Dedifferentiated amniotic fluid mesenchymal stem cell (primary cell): ENCODE data around the gene HOXD10.

ENCODE experiments used
- DNase-seq: peaks from one replicate; pipeline ENCODE4 v3.0.0-alpha.2; 2016; ENCODE audit errors: extremely low spot score

The HOXD10 gene

DNA sequence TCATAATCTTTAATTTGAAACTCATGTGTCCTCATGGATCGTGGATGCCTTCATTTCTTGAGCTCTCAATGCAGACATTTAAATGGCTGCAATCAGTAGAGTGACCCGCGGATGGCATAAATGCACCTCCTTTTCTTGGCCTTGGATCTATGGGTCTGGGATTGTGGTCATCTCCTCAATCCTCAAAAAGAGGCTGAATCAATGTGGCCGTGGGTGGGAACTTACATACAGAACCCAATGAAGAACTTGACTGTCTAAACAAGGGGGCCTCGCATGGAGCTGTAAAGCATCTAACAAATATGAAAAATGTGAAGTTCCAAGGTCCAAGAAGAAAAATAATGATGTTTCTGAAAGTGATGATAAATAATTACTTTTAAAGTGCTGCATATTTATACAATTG, 21.2 kb upstream of the HOXD10 start:
- no peak for DNase-seq

DNA sequence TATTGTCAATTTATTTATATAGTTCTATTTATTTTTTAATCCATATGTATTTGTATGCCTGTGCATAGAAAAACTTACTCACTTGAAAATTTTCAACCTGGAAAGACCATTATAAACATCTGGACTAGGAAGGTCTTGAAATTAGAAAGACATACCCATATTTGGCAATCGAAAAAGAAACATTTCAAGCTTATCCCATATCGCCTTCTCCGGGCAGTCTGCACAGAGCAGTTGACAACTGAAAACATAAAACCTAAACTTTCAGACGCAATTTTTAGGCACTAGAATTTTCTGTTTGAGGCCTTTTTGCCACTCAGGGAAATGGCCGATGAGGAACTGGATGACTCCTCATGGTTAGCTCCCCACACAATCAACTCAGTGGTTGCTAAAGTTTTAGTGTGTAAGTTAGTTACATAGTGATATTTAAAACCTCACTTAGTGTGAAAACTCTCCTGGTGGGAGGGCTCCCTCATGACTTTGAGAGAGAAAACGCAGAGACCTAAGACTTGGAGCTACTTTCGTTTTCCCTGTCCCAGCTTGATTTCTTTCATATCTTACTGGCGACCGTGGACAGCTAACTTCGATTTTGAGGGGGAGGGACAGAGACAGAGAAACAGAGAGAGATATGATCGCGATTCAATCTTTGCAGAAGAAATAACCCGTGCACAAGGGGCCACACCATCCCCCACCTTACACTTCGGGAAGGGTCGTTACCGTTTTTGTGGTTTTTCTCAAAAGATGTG, 20.2 kb upstream of the HOXD10 start:
- no peak for DNase-seq

DNA sequence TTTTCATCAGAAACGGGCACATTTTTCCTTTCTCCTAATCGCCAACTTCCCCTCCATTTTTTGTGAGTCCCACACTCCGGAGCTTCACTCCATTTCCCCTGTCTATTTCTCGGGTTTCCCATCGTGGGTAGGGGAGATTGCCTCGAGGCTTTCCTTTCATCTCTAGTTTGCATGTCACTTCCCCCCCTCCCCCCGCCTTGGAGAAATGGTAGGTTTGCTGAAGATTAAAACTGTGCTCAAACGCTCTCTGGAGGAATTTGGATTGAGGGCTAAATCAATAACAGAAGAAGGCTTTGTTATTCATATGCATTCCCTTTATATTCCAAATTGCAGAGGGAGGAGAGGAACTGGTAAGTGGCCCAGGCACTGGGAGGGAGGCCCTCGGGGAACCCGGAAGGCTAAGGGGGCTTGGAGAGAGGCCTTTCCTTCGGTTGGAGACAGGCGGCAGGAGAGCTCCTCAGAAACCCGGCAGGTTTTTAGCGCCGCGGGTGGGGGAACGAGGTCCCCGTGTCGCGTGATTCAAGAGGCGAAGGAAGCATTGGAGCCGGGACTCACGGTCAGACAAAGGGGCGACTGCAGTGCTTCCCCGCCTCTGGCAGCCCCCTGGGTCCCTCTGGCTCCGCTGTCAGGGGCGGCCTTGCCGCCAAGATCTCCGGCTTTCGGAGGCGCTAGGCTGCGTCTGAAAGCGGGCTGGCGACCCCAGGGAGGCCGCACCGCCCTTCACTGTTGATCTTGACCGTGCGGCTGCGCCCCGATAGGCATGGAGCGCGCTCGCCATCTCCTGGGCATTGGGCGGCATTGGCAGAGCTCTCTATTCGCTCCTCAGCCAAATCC, 19.4 kb upstream of the HOXD10 start:
- DNase-seq, result peak; percentile 36

DNA sequence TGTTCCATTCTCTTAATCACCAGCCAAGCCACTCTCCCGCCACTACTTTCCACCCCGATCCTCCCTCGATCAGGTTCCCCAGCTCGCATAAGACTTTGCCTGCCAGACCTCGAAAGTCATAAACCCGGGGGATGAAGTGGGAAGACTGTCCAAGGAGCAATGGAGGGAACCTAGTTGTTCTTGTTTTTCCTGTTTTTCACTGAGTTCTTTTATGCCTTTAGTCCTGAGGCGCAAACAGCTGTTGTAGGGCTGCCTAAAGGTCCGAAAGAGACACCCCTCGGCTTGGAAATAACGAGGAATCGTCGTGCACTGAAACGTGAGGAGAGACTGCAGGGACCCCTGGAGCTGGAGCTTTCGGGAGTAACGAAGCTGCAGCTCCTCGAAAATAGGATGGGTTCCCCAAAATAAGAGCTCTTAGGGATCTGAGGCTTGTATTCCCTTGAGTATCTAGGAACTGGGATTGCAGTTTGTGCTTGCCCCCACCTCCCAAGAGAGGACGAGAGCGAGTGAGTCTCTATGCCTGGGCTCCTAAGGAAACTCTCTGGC, 18.7 kb upstream of the HOXD10 start:
- DNase-seq, result no peak

DNA sequence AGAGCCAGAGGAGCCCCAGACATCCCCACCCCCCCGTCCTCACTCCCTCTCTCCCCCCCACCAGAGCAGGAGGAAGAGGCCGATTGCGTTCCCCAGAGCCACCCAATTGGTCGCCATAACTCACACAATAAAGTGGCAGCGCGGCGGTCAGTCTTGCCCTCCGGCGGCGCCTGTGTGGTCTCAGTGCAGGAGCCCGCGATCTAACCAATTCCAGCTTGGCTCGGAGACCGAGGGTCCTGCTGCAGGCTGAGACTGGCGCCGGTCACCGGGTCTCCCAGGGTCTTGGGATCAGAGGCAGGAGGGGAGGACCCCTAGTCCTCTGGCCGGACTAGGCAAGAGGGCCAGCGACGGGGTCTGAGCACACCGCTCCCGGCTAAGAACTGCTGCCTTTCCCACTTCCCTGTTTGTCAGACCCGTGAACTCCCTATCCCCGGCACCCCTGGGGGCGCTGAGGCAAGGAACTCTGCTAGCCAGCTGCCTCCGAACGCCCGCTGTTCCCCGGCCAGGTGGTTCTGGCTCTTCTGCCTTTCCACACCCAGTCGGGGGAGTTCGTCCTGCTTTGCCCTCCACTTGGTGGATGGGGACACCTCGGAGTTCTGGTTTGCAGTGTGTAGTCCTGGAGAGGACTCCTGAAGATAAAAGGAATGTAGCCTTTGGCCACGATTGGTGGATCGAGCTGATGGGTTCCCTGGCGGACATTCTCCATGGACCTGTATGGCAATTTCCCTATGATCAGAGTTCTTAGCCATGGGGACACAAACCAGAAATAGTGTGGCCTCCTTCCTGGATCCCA, 18.0 kb upstream of the HOXD10 start:
- DNase-seq, result no peak

DNA sequence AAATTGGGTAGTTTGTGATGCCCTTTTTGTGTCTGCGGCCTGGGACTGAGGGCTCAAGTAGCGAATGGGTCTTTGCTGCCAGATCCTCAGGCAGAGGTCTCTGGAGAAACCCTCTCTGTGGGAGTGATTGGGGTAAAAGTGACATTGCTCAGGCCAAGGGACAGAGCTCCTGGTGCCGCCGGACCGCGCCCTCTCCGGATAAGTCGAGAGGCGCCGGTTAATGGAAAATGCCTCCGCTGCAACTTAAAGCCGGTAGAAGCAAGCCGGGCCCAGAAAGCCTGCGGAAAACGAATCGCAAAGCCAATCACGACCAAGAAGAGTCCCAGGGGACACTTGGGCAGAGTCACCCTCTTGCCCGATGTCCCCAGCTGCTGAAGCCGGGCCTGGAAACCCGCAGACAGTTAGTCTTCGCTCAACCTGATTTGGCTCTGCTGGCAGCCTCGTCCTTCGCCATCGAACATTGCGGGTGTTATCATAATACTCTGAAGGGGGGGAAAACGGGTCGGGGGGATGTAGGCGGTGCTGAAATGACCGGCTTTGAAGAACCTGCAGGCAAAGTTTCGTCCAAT, 17.3 kb upstream of the HOXD10 start:
- no peak for DNase-seq

DNA sequence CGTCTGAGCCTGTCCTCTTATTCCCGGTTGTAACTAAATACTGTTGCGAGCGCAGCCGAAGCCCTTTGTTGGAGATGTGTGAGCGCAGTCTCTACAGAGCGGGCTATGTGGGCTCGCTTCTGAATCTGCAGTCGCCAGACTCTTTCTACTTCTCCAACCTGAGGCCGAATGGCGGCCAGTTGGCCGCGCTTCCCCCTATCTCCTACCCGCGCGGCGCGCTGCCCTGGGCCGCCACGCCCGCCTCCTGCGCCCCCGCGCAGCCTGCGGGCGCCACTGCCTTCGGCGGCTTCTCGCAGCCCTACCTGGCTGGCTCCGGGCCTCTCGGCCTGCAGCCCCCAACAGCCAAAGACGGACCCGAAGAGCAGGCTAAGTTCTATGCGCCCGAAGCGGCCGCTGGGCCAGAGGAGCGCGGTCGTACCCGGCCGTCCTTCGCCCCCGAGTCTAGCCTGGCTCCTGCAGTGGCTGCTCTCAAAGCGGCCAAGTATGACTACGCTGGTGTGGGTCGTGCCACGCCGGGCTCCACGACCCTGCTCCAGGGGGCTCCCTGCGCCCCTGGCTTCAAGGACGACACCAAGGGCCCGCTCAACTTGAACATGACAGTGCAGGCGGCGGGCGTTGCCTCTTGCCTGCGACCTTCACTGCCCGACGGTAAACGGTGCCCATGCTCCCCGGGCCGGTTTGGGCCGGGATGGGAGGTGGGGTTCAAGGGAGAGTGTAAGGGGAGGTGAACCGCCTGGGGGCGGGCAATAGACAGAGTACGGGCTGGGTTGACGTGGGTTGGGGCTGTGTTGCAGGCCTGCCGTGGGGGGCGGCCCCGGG, 16.6 kb upstream of the HOXD10 start, which contains the start of gene HOXD12:
HOXD12 (plus strand) TSS at position 68 of the 819 bp plus-strand sequence; CDS start at position 75, 7 bp downstream.
- no peak for DNase-seq

DNA sequence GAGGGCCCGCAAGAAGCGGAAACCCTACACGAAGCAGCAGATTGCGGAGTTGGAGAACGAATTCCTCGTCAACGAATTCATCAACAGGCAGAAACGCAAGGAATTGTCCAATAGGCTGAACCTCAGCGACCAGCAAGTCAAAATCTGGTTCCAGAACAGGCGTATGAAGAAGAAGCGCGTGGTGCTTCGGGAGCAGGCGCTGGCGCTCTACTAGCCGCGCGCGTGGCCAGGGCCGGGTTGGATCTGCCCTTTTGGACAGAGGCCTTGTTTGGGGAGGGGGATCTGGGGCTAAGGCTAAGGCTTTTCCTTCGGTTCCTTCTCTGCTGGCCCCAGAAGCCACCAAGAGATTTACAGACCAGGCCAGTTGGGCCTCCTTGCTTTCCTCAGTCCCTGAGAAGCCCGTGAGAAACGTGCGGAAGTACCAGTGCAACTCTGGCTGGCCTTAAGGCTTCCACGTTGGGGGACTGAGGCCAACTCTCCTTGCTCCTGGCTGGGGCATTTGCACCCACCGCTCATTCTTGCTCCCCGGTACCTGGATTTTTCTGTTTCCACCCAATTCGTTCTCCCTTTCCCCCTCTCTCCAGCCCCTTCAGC, 15.9 kb upstream of the HOXD10 start:
- DNase-seq, result no peak

DNA sequence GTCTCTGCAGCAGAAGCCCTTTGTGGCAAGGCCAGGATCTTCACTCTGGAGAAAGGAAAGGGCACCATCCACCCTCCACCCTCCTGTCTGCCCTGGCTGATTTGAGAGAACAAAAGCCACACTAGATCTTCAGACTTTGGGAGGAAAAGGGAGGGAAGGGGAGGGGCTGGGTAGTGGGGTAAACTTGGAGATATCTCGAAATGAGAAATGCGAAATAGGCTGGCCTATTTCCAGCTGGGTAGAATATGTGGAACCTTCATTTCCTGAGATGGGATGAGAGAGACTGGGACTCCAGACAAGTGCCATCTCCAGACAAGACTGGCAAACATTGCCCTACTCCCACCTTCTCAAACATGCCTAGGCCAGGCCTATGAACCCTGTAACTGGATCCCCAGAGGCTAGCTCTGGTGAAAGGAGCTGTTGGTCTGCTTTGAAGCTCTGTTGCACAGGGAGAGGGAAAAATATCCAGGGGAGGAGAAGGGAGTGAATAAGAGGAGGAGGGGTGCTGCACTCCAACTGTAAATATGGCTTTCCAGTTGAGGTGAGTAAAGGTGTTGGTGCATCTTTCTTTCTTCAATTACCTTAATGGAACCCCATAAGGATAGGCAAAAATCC, 15.3 kb upstream of the HOXD10 start:
- DNase-seq, result no peak

DNA sequence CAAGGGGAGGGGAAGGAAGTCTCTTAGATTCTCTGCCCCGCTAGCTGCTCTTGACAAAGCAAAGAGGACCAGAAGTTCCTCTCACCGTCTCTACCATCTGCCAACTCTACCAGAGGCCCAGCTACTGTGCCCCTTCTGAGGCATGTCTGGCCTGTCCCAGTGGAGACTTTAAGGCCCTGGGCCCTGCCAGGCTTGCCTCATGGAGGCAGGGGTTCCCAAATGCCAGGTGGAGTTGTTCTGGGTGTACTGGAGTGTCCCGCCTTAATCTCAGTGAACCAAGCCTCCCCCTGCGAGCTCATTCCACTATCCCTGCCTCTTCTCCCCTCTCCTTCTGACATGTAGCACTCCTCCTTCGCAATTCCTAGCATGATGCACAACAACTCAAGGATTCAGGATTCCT, 14.7 kb upstream of the HOXD10 start:
- DNase-seq, result no peak

DNA sequence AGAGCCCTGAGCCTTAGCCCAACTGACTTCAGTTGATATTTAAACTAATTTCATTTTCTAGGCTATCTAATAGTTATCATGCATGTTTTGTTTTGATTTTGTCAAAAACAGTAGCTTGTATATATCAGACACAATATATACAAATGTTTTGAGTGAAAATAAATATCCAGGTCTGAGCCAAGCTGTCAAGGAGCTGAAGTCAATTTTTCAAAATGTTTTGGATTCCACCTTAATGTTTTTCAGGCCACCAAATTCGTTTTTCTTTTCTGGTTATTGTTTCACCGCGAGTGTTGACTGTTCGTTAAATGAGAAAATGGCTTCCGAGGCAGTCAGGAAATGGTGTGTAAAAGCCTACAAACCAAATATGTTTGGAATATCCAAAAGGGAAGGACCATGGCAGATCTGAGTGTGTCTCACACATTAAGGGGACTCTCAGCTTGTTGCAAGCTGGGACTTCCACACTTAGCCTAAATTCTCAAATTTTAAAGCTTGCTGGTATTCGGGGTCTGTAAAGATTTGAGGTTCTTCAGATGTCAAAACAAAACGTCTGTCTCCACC, 14.2 kb upstream of the HOXD10 start:
- DNase-seq, result no peak

DNA sequence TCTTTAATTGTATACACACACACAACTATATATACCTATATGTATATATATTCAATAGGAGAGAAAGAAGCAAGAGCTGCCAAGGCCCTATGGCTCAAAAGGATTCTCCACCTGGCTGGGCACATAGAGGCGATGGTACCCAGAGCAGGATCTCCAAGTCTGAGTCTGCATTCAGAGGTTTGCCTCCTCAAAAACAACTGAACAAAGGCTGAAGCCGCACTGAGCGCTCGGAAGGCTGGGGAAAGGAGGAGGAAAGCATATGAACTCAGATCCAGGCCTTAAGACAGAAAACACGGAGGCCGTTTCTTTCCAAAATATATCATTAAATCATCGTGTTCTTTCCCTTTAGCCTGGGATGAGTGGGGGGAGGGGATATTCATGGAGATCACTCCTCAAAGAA, 13.4 kb upstream of the HOXD10 start:
- DNase-seq, result no peak

DNA sequence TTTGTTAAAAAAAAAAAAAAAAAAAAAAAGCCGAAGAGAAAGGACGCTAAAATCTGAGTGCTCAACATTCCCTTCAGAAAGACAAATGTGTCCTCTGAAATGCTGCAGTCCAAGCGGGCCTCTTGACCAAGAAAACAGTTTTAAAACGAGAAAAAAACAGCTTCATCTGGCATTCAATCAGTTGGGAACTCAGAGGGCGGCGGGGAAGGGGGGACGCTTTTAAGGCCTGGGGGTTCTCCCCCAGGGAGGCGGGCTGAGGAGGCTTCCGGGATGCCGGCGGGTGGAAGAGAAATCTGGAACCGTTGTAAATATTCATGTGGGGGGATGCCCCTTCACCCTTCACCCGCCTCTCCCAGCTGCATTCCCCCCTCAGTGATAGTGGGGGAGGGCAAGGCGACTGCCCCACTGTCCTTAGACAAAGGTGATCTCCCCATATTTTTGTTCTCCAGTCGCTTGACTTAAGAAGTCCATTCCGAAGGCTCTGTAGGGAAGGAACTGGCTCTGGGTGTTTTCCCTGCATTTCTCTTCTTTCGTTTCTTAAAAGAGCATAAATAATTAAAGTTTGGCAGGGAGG, 12.7 kb upstream of the HOXD10 start:
- DNase-seq, result no peak

DNA sequence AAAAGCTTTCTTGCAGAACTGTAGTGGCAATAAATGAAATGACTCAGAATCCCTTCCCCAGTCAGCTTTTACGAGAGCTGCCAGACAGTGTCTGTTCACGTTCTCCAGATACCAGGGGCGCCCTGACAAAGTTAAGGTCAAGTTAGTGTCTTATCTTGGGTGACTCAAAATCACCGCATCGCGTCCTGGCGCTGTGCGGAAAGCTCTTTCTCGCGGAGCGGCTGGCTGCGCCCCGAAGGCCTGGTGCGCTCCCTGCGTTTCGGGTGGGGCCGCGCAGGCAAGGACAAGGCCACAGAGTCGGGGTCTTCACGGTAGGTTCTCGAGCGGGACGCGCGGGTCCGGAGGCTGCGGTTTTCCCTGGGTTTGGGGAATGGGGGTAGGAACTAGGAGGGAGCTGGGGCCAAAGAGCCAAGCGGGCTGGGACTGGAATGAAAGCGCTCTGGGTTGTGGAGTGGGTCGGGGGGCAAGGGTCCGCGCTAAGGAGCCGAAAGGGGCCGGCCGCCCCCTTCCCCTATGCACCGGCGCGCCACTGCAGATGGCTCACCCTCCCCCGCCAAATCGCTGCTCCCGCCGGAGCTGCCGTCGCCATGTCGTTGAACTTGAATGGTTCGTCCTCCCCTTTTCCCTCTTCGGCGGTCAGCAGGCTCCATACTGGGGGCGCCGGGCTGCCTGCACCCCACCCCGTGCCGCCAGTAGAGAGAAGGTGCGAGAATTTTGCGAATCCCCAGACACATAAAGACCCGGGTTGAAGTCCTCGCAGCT, 12.1 kb upstream of the HOXD10 start:
- no peak for DNase-seq

DNA sequence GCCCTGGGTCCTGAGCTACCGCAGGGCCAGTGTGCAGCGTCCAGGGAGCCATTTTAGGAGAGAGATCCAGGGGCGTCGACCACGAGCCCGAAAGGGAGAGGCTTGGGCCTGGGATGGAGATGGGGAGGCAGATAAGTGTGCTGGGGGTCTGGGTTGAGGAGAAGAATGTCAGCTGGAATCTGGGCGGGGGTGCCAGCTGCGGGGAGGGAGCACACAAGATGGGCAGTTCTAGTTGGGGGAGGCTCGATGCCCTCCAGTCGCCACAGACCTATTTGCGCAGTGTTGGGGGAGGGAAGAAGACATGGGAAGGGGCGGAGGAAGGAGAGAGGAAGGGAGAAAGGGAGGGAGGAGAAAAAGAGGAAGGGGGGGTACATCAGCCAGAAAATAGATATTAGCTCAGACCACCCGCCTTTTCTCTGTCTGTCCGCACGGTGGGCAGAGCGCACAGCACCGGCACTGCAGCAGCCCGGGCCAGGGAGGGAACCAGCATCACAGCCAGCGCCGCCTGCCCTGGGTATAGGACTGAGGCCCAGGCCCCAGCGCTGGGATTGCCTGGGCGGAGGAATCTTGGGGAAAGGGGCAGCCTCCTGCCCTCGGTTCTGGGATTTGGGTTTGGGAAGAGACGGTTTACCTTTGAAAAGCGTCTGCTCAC, 11.4 kb upstream of the HOXD10 start:
- DNase-seq, result no peak

DNA sequence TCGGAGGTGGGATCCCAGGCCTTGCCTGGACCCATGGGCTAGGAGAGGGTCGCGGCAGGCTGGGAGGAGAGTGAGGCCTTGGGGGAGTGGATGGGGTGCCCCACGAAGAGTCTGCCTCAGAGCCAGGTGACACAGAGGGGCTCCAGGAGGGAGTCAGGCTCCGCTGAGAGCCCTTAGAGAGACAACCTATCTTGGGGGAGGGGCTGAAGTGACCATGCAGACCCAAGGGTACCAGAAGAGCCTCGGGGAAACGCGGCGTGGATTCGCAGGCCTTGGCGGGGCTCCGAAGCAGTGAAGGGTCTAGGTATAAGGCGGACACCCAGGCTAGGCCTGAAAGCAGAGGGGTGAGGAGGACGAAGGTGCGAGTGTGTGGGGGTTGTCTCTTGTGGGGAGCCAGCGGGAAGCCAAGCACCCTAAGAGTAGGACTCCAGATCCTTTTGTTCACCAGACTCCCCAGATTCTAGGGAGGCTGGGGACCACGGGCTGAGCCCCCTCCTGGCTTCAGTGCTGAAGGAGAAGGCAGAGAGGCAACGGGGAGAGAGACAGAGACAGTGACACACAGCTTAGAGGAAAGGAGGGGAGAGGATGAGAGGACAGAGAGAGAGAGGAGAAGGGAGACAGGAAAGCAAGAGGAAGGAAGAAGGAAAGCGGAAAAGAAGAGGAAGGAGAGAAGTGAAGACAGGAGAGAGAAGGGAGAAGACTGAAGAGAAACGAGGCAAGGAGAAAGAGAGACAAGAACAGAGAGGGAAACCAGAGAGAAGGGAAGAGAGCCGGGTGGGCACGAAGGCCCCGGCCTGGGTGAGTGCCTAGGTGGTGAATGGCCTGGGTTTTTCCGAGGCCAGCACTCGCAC, 10.6 kb upstream of the HOXD10 start:
- no peak for DNase-seq
